Spleen (tissue), 11 donors: ENCODE data around the gene DLG2. TPM values are rescaled to one million over a fixed set of nuclear protein-coding genes. Genes with fewer than 3 reads are reported as not detected.

ENCODE experiments used
- DNase-seq: peaks from one replicate; pipeline ENCODE4 v3.0.0-alpha.2; 2020
- H3K27ac ChIP-seq, 8 donors: fragments of 200-600 bp; sonication (generic) in 7 of 8; 1 replicate in 4 of 8; 2 replicates in 4 of 8; pipeline versions ENCODE4 v1.5.0 to v1.8.0; 2016 to 2021; ENCODE audit warnings: inconsistent platforms in 4 of 8, mild to moderate bottlenecking in 4 of 8, moderate library complexity in 1 of 8
- H3K27me3 ChIP-seq, 7 donors: fragments of 200-600 bp; sonication (generic) in 6 of 7; replicated peaks in 1 of 7; 1 replicate in 4 of 7; 2 replicates in 3 of 7; pipeline versions ENCODE4 v1.5.0 to v1.8.0; 2016 to 2021; ENCODE audit warnings: inconsistent platforms in 3 of 7, mild to moderate bottlenecking in 1 of 7
- H3K36me3 ChIP-seq, 6 donors: fragments of 200-600 bp; sonication (generic) in 5 of 6; 1 replicate in 4 of 6; 2 replicates in 2 of 6; pipeline versions ENCODE4 v1.5.0 to v1.8.0; 2016 to 2021; ENCODE audit warnings: inconsistent platforms in 2 of 6
- H3K4me1 ChIP-seq, 6 donors: fragments of 200-600 bp; sonication (generic) in 5 of 6; 1 replicate in 3 of 6; 2 replicates in 3 of 6; pipeline versions ENCODE4 v1.5.0 to v1.8.0; 2016 to 2021; ENCODE audit warnings: inconsistent platforms in 3 of 6
- H3K4me3 ChIP-seq, 8 donors: fragments of 200-600 bp; sonication (generic) in 7 of 8; 1 replicate in 4 of 8; 2 replicates in 4 of 8; pipeline versions ENCODE4 v1.5.0 to v1.8.0; 2016 to 2021; ENCODE audit warnings: inconsistent platforms in 4 of 8, mild to moderate bottlenecking in 4 of 8, moderate library complexity in 2 of 8
- H3K9me3 ChIP-seq, 8 donors: fragments of 200-600 bp; sonication (generic) in 7 of 8; 1 replicate in 4 of 8; 2 replicates in 4 of 8; pipeline versions ENCODE4 v1.5.0 to v1.8.0; 2016 to 2021; ENCODE audit warnings: inconsistent platforms in 4 of 8
- POLR2A ChIP-seq, 3 donors: fragments of 450-650 bp; IDR thresholded peaks; one replicate each; pipeline ENCODE4 v1.5.1; 2017; ENCODE audit warnings: antibody characterized with exemption in 3 of 3, mild to moderate bottlenecking in 1 of 3
- POLR2AphosphoS5 ChIP-seq, 3 donors: sonication (generic); formaldehyde crosslinking; IDR thresholded peaks; one replicate each; pipeline ENCODE4 v1.5.1; 2017; ENCODE audit warnings: antibody characterized with exemption in 3 of 3
- WGBS, 5 donors: extraction: QIAGEN DNeasy Blood & Tissue Kit in 3 of 5; methylation state at CpG; one replicate each; pipeline versions ENCODE4 v1.1.5 to v1.1.7; 2013 to 2018; 5-methylcytosine and 5-hydroxymethylcytosine counted together
- intact Hi-C: fragments of 100-400 bp; cut with DNase I; formaldehyde crosslinking; loops from one replicate; pipeline ENCODE4 v1.15.0; 2023; ENCODE audit warnings: low total_unique reads
- polyA plus RNA-seq, 3 donors: library from polyadenylated mRNA; stranded (reverse); fragments of 200-250 nt; gene quantifications; one replicate each; pipeline ENCODE4 v1.2.1, GENCODE V29; 2013
- total RNA-seq, 7 donors: library from RNA; depleted of rRNA in 3 of 7; stranded (reverse); fragments of >200 nt in 3 of 7; fragmentation: NEBNext Ultra II Directional in 4 of 7; extraction: Animal tissue kit (Norgen Biotek cat#: 25700) in 4 of 7; gene quantifications; one replicate each; pipeline versions ENCODE4 v1.1.0 to v1.2.1, GENCODE V29; 2016 to 2021
- TF ChIP-seq, protein P1 (sequence below), 11 experiments: fragments of 200-600 bp in 7 of 11; fragments of 450-650 bp in 4 of 11; sonication (generic) in 4 of 11; IDR thresholded peaks in 8 of 11; conservative IDR thresholded peaks in 3 of 11; 1 replicate in 7 of 11; 2 replicates in 4 of 11; pipeline versions ENCODE4 v1.4.0 to v1.8.0; 2016 to 2021; ENCODE audit warnings: antibody characterized with exemption in 11 of 11, inconsistent platforms in 4 of 11, mild to moderate bottlenecking in 1 of 11
- donor health status: healthy with polysubstance abuse.
- donor health status: DM: no; HTN: no; CAD: no; lungs with moderate emphysema.
- donor health status: DM: no; HTN: no; CAD: no.
- donor health status: Bipolar disorder and iron deficiency.
- donor health status: healthy.
- donor health status: DM: no; HTN: no; CAD: no.
- donor health status: DM: yes; HTN: yes; CAD: no.

The DLG2 gene
- total and polyA plus RNA-seq, 10 donors: 0.43 to 12.7 (median 7.9) TPM

GRCh38 chr11:85089654-85090053, 537.5 kb downstream of the DLG2 start:
- Histone ChIP-seq H3K36me3 (no peaks in the 10 kb centered on the region), H3K27ac (no peak overlapping the region), H3K4me3 (no peak overlapping the region), H3K27me3 (no peaks in the 10 kb centered on the region), H3K9me3 (peaks cover 0 to 34% (median 8%) of the 10 kb centered on the region in 8 donors), H3K4me1 (no peaks in the 10 kb centered on the region)
- WGBS, 5 donors: 73 to 85% (median 83%) methylated on average over 1 of the region's 1 CpG
- no peak for DNase-seq
- intact Hi-C loops: no loop called here
- TF ChIP-seq POLR2A (IDR thresholded peaks at IDR 0.05): no peak
- TF ChIP-seq POLR2AphosphoS5 (IDR thresholded peaks at IDR 0.05): no peak
- TF ChIP-seq, protein P1, sequence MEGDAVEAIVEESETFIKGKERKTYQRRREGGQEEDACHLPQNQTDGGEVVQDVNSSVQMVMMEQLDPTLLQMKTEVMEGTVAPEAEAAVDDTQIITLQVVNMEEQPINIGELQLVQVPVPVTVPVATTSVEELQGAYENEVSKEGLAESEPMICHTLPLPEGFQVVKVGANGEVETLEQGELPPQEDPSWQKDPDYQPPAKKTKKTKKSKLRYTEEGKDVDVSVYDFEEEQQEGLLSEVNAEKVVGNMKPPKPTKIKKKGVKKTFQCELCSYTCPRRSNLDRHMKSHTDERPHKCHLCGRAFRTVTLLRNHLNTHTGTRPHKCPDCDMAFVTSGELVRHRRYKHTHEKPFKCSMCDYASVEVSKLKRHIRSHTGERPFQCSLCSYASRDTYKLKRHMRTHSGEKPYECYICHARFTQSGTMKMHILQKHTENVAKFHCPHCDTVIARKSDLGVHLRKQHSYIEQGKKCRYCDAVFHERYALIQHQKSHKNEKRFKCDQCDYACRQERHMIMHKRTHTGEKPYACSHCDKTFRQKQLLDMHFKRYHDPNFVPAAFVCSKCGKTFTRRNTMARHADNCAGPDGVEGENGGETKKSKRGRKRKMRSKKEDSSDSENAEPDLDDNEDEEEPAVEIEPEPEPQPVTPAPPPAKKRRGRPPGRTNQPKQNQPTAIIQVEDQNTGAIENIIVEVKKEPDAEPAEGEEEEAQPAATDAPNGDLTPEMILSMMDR (IDR thresholded peaks at IDR 0.05 in 8 of 11, conservative IDR thresholded peaks at IDR 0.05 in 3 of 11): no peak

DNA sequence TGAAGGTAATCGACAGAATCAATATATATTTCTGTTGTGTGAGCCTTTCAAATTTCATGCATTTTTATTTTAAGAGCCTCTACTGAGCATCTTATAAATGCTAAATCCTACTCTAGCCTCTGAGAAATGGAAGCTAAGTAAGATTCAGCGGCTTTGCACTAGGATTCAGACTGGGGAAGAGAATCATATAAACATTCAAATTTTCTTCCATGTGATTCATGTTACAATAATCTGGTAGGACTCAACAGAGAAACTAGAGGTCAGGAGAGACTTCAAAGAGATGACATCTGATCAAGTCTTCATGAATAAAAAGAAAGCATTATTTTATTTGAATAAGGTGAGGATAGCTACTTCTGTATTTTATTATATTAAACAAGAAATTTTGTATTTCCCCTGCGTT, 538.9 kb downstream of the DLG2 start:
- no peaks in the 10 kb centered on the region for H3K27me3 ChIP-seq
- 64 to 91% (median 81%) methylated on average over 3 of the region's 3 CpGs for WGBS, 5 donors
- TF ChIP-seq, protein P1 (IDR thresholded peaks at IDR 0.05 in 8 of 11, conservative IDR thresholded peaks at IDR 0.05 in 3 of 11): no peak
- TF ChIP-seq POLR2A (IDR thresholded peaks at IDR 0.05) (no peak), POLR2AphosphoS5 (IDR thresholded peaks at IDR 0.05) (no peak)
- intact Hi-C loops: no loop called here
- no peak overlapping the region for H3K27ac ChIP-seq
- H3K4me1 ChIP-seq: no peaks in the 10 kb centered on the region
- no peaks in the 10 kb centered on the region for H3K36me3 ChIP-seq
- H3K9me3 ChIP-seq: peaks cover 0 to 36% (median 11%) of the 10 kb centered on the region in 8 donors
- no peak for DNase-seq
- no peak overlapping the region for H3K4me3 ChIP-seq

- Histone ChIP-seq H3K9me3 (peaks cover 0 to 32% (median 14%) of the 10 kb centered on the region in 8 donors), H3K27ac (no peak overlapping the region), H3K27me3 (no peaks in the 10 kb centered on the region), H3K4me1 (no peaks in the 10 kb centered on the region), H3K4me3 (no peak overlapping the region), H3K36me3 (no peaks in the 10 kb centered on the region)
- TF ChIP-seq, protein P1 (IDR thresholded peaks at IDR 0.05 in 8 of 11, conservative IDR thresholded peaks at IDR 0.05 in 3 of 11): no peak
- TF ChIP-seq POLR2AphosphoS5 (IDR thresholded peaks at IDR 0.05) (no peak), POLR2A (IDR thresholded peaks at IDR 0.05) (no peak)
- intact Hi-C loops: no loop called here
- no peak for DNase-seq
- WGBS, 5 donors: 72 to 93% (median 85%) methylated on average over 3 of the region's 3 CpGs
Observed at GRCh38 chr11:85086504-85087284, 540.5 kb downstream of the DLG2 start.

DNA sequence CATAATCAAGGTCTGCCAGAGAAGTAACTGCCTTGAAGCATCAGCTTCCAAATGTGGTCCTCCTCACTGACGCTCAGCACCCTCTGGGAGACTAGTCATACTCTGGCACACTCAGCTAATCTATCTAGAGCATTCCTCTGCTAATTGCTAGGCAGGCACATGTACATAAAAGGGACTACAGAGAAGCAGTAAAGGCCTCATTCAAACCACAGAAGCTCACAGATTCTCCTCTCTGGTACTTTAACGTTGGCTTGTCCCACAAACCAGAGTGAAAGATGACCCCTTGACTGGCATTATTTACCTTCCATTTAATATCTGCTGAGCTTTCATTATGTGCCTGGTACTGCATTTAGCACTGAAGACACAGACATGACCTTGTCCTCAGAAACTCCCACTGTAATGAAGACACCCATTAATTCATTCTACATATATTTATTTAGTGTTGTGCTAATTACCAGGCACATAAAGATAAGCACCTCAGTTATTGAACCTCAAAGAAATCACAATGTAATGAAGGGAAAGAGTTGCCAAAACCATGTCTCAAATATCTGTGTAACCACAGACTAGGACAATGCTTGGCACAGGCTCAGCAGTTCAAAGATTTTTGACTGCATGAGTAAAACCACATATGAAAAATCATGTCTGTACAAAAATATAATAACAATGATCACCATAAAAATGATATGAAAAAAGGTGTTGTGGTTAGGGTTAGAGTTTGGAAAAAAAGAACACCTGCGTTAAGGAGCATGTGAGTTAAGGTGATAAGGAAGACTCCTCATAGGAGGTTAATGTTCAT, 550.4 kb downstream of the DLG2 start:
- intact Hi-C loops: no loop called here
- Histone ChIP-seq H3K27me3 (no peaks in the 10 kb centered on the region), H3K4me1 (no peaks in the 10 kb centered on the region), H3K36me3 (no peaks in the 10 kb centered on the region), H3K4me3 (no peak overlapping the region), H3K9me3 (peaks cover 0 to 19% (median 0%) of the 10 kb centered on the region in 8 donors), H3K27ac (no peak overlapping the region)
- 47 to 65% (median 52%) methylated on average over 3 of the region's 3 CpGs for WGBS, 5 donors
- TF ChIP-seq POLR2AphosphoS5 (IDR thresholded peaks at IDR 0.05) (no peak), POLR2A (IDR thresholded peaks at IDR 0.05) (no peak)
- TF ChIP-seq, protein P1 (IDR thresholded peaks at IDR 0.05 in 8 of 11, conservative IDR thresholded peaks at IDR 0.05 in 3 of 11): no peak
- DNase-seq: no peak
